Liver (tissue), 3 donors: Measurements from ENCODE around the gene SEPTIN14.

ENCODE experiments used
- CTCF ChIP-seq: fragments of 150-350 bp; IDR thresholded peaks from 2 replicates; pipeline ENCODE4 v1.5.1; 2017; ENCODE audit warnings: improper control_type of control experiment, low read depth, low read length; ENCODE audit not compliant: missing input control
- EGR1 ChIP-seq, 2 donors: IDR thresholded peaks; 2 replicates each; pipeline ENCODE4 v1.6.1; 2016 to 2018; ENCODE audit warnings: antibody characterized with exemption in 2 of 2, low read depth in 2 of 2
- HNF4A ChIP-seq, 2 donors: conservative IDR thresholded peaks; 2 replicates each; pipeline ENCODE4 v1.6.1; 2016; ENCODE audit warnings: antibody characterized with exemption in 2 of 2, mild to moderate bottlenecking in 2 of 2
- MAX ChIP-seq: IDR thresholded peaks from 2 replicates; pipeline ENCODE4 v1.6.1; 2016; ENCODE audit warnings: antibody characterized with exemption
- RAD21 ChIP-seq, 2 donors: IDR thresholded peaks; 2 replicates each; pipeline ENCODE4 v1.6.1; 2016; ENCODE audit warnings: antibody characterized with exemption in 2 of 2, mild to moderate bottlenecking in 2 of 2
- YY1 ChIP-seq: IDR thresholded peaks from 2 replicates; pipeline ENCODE4 v1.6.1; 2016; ENCODE audit warnings: antibody characterized with exemption, mild to moderate bottlenecking
- ZBTB33 ChIP-seq: IDR thresholded peaks from 2 replicates; pipeline ENCODE4 v1.6.1; 2016; ENCODE audit warnings: antibody characterized with exemption
- TF ChIP-seq, protein P1 (sequence below): IDR thresholded peaks from 2 replicates; pipeline ENCODE4 v1.6.1; 2016; ENCODE audit warnings: antibody characterized with exemption
- TF ChIP-seq, protein P2 (sequence below): IDR thresholded peaks from 2 replicates; pipeline ENCODE4 v1.6.1; 2016; ENCODE audit warnings: antibody characterized with exemption, mild to moderate bottlenecking
- donor health status: healthy.
- donor health status: healthy.

DNA sequence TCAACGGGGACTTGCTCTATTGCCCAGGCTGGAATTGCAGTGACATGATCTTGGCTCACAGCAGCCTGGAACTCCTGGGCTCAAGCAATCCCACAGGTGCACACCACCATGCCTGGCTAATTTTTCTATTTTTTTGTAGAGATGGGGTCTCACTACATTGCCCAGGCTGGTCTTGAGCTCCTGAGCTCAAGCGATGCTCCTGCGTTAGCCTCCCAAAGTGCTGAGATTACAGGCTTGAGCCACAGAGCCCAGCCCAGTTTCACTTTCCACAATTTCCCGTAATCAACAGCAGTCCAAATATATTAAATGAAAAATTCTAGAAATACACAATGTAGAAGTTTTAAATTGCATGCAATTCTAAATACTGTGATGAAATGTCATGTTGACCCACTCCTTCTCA lies 24.0 kb downstream of the SEPTIN14 start:
- TF ChIP-seq CTCF = no peak
- TF ChIP-seq, protein P1, sequence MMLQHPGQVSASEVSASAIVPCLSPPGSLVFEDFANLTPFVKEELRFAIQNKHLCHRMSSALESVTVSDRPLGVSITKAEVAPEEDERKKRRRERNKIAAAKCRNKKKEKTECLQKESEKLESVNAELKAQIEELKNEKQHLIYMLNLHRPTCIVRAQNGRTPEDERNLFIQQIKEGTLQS = no peak
- TF ChIP-seq MAX = no peak
- TF ChIP-seq, protein P2, sequence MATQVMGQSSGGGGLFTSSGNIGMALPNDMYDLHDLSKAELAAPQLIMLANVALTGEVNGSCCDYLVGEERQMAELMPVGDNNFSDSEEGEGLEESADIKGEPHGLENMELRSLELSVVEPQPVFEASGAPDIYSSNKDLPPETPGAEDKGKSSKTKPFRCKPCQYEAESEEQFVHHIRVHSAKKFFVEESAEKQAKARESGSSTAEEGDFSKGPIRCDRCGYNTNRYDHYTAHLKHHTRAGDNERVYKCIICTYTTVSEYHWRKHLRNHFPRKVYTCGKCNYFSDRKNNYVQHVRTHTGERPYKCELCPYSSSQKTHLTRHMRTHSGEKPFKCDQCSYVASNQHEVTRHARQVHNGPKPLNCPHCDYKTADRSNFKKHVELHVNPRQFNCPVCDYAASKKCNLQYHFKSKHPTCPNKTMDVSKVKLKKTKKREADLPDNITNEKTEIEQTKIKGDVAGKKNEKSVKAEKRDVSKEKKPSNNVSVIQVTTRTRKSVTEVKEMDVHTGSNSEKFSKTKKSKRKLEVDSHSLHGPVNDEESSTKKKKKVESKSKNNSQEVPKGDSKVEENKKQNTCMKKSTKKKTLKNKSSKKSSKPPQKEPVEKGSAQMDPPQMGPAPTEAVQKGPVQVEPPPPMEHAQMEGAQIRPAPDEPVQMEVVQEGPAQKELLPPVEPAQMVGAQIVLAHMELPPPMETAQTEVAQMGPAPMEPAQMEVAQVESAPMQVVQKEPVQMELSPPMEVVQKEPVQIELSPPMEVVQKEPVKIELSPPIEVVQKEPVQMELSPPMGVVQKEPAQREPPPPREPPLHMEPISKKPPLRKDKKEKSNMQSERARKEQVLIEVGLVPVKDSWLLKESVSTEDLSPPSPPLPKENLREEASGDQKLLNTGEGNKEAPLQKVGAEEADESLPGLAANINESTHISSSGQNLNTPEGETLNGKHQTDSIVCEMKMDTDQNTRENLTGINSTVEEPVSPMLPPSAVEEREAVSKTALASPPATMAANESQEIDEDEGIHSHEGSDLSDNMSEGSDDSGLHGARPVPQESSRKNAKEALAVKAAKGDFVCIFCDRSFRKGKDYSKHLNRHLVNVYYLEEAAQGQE = no peak
- TF ChIP-seq ZBTB33 = no peak
- no peak for TF ChIP-seq RAD21 (IDR thresholded peaks at IDR 0.05)
- TF ChIP-seq EGR1 (IDR thresholded peaks at IDR 0.05; ENCODE audit: low read depth in 2 of 2) = no peak
- no peak for TF ChIP-seq YY1
- TF ChIP-seq HNF4A (conservative IDR thresholded peaks at IDR 0.05) = no peak
